GM19463 (cell line): ENCODE measurements around the gene CARD11.
A peak's percentile ranks its signal among the peaks of the same experiment; 100 is the strongest.

ENCODE experiments used
- ATAC-seq: cut with Tn5 transposase; IDR thresholded peaks from one replicate; pipeline ENCODE4 v1.9.1; 2021; ENCODE audit warnings: mild to moderate bottlenecking, moderate library complexity; ENCODE audit not compliant: unreplicated experiment

Gene CARD11

DNA sequence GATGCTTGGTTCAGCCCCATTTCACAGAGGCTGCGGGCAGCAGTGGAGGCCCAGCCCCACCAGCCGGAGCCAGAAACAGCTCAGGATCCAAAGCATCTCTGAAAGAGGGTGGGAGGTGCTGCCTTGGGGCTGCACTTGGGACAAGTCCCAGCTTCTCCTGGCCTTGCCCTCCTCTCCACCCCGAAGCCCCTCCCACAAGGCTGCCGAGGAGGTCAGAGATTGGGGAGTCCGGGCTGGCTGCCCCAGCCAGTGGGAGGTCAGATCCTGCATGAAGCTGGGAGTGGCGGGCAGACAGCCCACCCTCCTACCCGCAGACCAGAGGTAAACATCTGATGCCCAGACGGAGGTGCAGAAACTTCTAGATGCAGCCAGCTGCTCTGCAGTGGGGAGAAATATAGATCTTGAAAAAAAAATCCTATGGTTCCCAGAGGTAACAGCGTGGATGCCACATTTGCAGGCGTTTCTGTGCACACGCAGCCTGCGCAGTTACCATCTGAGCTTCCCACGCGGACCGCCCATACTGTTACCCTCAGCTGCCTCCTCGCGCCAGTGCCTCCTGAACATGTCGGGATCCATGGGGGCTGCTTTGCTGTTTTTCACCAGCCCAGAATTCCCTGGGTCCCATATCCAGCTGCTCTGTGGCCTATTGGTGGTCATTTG lies 162.7 kb downstream of the CARD11 start:
- no peak for ATAC-seq

- ATAC-seq, result no peak
Observed at GRCh38 chr7:2880051-2880450, 163.6 kb downstream of the CARD11 start.

- ATAC-seq, result no peak
Observed at GRCh38 chr7:2879354-2879753, 164.3 kb downstream of the CARD11 start.

DNA sequence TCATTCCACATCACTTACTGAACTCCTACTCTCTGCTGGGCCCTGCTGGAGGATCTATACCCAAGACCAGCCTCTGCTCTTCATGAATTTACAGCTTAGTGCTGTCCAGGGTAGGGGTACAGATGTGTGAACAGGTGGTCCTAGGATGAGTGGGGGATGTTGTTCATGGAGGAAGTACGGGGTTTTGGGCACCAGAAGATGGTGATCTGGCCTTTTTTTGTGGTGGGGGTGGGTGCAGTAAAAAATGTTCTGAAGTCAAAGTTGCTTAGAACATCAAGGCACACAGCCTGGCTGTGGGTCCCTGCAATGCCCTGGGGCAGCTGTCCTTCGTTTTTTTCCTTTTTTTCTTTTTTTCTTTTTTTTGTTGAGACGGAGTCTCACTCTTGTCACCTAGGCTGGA lies 165.4 kb downstream of the CARD11 start:
- no peak for ATAC-seq

GRCh38 chr7:2876031-2876731 lies 167.5 kb downstream of the CARD11 start:
- ATAC-seq, result no peak

DNA sequence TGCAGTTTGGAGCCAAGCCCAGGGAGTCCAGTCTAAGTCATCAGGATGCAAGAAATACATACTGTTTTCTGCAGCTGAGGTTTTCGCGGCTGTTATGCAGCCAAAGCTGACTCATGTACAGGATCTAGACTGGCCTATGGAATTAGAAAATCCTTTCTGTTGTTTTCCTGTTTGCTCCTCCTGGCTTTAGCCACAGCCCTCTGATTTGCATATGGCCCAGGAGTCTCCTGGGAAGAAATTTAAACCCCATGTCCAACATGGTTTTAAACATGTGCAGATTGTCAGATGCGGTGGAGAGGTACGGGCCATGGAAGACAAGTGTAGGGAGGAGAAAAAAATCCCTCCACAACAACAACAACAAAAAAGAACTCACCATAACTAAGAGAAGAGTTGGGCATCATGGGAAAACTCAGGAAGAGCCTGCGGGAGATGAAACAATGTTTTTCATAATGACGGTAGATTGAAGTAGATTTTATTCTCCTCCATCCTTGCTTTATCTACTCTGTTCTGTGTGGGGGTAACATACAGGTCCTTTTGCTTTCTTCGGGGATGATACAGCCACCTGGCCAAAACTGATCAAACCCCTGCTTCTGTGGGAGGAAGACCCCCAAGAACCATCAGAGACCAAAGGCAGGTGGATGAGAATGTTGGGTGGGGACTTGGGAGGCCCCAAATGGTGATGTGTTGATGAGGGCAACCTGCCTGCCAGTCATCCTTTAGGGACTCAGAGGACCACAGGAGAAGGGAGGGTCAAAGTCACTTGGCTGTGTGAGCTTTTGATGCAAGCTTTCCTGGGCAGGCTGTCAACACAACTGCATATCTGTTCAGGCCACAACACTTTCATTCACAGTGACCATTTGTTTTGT lies 169.7 kb downstream of the CARD11 start:
- ATAC-seq, result no peak

- ATAC-seq, result no peak
Observed at GRCh38 chr7:2873146-2873545, 170.5 kb downstream of the CARD11 start.

GRCh38 chr7:2872296-2872874 lies 171.3 kb downstream of the CARD11 start:
- ATAC-seq, result no peak

DNA sequence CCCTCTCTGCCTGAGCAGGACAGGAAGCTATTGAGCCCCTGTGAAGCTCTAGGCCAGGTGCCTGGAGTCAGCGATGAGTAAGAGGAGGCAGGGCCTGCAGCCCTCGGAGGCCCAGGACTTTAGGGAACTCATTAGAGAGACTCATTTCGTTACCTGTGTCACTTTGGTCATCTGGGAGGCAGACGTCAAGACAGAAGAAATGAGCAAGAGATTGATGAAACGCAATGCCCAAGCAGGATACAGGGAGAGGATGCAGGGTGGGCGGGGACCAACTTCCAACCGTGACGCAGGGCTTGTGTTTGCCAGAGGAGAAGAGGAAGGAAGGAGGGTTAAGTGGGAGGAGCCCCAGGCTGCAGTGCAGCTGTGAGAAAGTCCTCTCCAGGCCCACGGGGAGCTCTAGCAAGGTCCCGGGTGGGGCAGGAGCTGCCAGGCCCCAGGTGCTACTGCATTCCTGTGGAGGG lies 173.2 kb downstream of the CARD11 start:
- peak; percentile 63 for ATAC-seq

DNA sequence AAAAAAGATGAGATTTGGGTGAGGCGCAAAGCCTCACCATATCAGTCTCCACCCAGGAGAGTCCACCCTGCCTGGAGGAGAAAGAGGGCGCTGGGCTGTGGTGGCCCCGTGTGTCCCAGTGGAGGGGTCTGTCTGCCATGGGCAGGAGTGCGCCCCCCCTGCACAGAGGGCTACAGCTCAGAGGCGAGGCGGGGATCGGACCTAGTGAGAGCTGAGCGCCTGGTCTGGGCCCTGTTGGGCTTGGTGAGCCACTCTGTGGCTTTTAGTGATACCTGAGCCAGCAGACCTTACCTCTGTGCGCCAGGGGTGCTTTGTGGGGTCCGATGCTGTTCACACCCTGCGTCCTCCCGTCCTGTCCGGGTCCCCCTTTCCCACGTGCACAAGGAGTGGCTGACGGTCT lies 173.7 kb downstream of the CARD11 start:
- ATAC-seq, result no peak

DNA sequence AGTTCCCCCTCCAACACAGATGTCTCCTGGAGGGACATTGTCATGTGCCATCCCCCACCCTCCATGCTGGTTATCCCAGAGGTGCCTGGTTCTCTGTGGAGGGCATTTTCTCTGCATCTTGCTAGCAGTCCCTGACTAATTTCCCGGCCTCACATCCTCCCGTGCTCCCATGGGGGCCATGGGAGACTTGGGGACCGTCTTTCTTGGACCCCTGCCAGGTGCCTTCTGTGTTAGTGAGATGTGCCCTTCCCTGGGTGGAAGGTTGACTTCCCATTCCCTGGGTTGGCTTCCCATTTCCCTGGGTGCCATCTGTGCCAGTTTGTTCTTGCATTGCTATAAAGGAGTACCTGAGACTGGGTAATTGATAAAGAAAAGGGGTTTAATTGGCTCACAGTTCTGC lies 177.1 kb downstream of the CARD11 start:
- no peak for ATAC-seq

DNA sequence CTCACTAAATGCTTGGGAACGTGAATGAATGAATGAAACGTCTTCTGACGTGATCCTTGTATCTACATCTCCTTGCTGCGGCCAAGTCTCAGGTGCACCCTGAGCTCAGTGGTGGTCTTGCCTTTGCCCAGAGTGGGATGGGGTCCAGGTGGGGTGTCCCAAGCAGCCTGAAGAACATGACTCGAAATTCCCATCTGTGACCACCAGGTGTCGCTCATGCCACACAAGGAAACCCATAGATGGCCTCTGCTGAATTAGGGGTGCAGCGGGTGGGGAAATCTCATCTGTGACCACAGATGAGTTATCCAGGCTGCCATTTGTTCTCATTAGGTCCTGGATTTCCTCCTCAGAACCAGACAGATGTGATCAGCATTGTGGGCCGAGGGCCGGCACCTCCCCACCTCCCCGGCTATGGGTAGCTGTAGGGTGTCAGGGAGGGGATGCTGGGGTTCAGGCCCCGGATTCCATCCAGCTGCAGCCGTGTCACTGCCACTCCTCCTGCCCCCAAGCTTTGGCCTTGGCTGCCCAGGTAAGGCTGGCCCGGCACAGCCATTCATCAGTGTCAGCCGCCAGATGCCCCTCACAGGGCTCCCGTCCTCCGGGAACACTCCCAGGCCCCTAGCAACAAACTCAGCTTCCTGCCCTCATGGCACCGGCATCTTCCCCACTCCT lies 178.5 kb downstream of the CARD11 start:
- ATAC-seq, result no peak

- no peak for ATAC-seq
Observed at GRCh38 chr7:2864204-2864985, 179.3 kb downstream of the CARD11 start.

- peak; percentile 97 for ATAC-seq
Observed at GRCh38 chr7:2863461-2864066, 180.1 kb downstream of the CARD11 start.

GRCh38 chr7:2862831-2863361 lies 180.8 kb downstream of the CARD11 start:
- ATAC-seq, result no peak

DNA sequence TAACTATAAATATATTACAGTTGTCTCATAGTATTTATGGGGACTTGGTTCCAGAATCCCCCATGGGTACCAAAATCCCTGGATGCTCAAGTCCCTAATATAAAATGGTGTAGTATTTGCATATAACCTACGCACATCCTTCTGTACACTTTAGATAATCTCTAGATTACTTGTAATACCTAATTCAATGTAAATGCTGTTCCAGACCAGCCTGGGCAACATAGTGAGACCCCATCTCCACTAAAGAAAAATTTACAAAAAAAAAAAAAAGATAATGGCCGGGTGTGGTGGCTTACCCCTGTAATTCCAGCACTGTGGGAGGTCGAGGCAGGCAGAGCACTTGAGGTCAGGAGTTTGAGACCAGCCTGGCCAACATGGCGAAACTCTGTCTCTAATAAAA lies 182.2 kb downstream of the CARD11 start:
- ATAC-seq, result no peak

- ATAC-seq, result no peak
Observed at GRCh38 chr7:2860627-2861133, 183.0 kb downstream of the CARD11 start.

DNA sequence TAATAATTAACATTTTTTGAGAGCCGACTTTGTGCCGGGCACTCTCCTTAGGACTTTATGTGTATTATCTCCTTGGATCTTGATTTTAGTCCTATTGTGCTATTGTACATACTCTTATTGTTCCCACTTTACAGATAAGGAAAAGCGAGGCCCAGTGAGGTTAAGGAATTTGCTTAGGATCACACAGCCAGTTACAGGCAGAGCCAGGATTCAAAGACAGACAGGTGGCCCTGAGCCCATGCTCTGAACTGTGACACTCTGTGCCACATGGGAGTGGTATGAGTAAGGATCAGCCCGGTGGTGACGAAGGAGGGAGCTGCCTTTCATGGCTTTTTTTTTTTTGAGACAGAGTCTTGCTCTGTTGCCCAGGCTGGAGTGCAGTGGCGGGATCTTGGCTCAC lies 183.7 kb downstream of the CARD11 start:
- ATAC-seq, result no peak

GRCh38 chr7:2858621-2859020 lies 185.0 kb downstream of the CARD11 start:
- ATAC-seq, result no peak
